ENCODE data around the gene PAGR1. TPM values are rescaled to one million over a fixed set of nuclear protein-coding genes. Genes with fewer than 3 reads are reported as not detected.
A peak's percentile ranks its signal among the peaks of the same experiment; 100 is the strongest.

PAGR1 gene
- total and polyA plus RNA-seq, 2 of the 13 experiments (the other 11 are each of a cell fraction or from before 2014, with no cell fraction given), result 9.8 to 66.4 TPM

DNA sequence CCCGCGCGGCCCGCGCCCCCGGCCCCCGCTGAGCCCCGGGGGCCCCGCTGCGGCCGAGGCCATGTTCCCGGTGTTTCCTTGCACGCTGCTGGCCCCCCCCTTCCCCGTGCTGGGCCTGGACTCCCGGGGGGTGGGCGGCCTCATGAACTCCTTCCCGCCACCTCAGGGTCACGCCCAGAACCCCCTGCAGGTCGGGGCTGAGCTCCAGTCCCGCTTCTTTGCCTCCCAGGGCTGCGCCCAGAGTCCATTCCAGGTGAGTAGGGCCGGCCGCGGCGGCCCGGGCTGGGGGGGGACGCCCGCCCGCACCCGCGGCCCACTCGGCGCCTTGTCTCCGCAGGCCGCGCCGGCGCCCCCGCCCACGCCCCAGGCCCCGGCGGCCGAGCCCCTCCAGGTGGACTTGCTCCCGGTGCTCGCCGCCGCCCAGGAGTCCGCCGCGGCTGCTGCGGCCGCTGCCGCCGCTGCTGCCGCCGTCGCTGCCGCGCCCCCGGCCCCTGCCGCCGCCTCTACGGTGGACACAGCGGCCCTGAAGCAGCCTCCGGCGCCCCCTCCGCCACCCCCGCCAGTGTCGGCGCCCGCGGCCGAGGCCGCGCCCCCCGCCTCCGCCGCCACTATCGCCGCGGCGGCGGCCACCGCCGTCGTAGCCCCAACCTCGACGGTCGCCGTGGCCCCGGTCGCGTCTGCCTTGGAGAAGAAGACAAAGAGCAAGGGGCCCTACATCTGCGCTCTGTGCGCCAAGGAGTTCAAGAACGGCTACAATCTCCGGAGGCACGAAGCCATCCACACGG, 9.1 kb upstream of the PAGR1 start (continued):
- TF ChIP-seq, protein P1, sequence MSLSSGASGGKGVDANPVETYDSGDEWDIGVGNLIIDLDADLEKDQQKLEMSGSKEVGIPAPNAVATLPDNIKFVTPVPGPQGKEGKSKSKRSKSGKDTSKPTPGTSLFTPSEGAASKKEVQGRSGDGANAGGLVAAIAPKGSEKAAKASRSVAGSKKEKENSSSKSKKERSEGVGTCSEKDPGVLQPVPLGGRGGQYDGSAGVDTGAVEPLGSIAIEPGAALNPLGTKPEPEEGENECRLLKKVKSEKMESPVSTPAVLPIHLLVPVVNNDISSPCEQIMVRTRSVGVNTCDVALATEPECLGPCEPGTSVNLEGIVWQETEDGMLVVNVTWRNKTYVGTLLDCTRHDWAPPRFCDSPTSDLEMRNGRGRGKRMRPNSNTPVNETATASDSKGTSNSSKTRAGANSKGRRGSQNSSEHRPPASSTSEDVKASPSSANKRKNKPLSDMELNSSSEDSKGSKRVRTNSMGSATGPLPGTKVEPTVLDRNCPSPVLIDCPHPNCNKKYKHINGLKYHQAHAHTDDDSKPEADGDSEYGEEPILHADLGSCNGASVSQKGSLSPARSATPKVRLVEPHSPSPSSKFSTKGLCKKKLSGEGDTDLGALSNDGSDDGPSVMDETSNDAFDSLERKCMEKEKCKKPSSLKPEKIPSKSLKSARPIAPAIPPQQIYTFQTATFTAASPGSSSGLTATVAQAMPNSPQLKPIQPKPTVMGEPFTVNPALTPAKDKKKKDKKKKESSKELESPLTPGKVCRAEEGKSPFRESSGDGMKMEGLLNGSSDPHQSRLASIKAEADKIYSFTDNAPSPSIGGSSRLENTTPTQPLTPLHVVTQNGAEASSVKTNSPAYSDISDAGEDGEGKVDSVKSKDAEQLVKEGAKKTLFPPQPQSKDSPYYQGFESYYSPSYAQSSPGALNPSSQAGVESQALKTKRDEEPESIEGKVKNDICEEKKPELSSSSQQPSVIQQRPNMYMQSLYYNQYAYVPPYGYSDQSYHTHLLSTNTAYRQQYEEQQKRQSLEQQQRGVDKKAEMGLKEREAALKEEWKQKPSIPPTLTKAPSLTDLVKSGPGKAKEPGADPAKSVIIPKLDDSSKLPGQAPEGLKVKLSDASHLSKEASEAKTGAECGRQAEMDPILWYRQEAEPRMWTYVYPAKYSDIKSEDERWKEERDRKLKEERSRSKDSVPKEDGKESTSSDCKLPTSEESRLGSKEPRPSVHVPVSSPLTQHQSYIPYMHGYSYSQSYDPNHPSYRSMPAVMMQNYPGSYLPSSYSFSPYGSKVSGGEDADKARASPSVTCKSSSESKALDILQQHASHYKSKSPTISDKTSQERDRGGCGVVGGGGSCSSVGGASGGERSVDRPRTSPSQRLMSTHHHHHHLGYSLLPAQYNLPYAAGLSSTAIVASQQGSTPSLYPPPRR (CRISPR knock-in tag; IDR thresholded peaks at IDR 0.05; ENCODE audit: borderline replicate concordance), result no peak
- no peak for TF ChIP-seq SIN3B (IDR thresholded peaks at IDR 0.05; ENCODE audit: low read length)
- TF ChIP-seq, protein P2, sequence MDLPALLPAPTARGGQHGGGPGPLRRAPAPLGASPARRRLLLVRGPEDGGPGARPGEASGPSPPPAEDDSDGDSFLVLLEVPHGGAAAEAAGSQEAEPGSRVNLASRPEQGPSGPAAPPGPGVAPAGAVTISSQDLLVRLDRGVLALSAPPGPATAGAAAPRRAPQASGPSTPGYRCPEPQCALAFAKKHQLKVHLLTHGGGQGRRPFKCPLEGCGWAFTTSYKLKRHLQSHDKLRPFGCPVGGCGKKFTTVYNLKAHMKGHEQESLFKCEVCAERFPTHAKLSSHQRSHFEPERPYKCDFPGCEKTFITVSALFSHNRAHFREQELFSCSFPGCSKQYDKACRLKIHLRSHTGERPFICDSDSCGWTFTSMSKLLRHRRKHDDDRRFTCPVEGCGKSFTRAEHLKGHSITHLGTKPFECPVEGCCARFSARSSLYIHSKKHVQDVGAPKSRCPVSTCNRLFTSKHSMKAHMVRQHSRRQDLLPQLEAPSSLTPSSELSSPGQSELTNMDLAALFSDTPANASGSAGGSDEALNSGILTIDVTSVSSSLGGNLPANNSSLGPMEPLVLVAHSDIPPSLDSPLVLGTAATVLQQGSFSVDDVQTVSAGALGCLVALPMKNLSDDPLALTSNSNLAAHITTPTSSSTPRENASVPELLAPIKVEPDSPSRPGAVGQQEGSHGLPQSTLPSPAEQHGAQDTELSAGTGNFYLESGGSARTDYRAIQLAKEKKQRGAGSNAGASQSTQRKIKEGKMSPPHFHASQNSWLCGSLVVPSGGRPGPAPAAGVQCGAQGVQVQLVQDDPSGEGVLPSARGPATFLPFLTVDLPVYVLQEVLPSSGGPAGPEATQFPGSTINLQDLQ (CRISPR knock-in tag; IDR thresholded peaks at IDR 0.05), result no peak
- TF ChIP-seq, protein P3, sequence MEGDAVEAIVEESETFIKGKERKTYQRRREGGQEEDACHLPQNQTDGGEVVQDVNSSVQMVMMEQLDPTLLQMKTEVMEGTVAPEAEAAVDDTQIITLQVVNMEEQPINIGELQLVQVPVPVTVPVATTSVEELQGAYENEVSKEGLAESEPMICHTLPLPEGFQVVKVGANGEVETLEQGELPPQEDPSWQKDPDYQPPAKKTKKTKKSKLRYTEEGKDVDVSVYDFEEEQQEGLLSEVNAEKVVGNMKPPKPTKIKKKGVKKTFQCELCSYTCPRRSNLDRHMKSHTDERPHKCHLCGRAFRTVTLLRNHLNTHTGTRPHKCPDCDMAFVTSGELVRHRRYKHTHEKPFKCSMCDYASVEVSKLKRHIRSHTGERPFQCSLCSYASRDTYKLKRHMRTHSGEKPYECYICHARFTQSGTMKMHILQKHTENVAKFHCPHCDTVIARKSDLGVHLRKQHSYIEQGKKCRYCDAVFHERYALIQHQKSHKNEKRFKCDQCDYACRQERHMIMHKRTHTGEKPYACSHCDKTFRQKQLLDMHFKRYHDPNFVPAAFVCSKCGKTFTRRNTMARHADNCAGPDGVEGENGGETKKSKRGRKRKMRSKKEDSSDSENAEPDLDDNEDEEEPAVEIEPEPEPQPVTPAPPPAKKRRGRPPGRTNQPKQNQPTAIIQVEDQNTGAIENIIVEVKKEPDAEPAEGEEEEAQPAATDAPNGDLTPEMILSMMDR (CRISPR knock-in tag; IDR thresholded peaks at IDR 0.05), result no peak
- TF ChIP-seq YEATS2 (CRISPR knock-in tag; IDR thresholded peaks at IDR 0.05; ENCODE audit: borderline replicate concordance), result no peak; the same call in 1 of the 2 replicates
- TF ChIP-seq ARNT2 (CRISPR knock-in tag; IDR thresholded peaks at IDR 0.05; ENCODE audit: low read depth), result no peak
- peak; percentile 68; the same call in 1 of the 2 replicates for TF ChIP-seq ZBTB7A (CRISPR knock-in tag; IDR thresholded peaks at IDR 0.05)
- TF ChIP-seq KMT2B (CRISPR knock-in tag; IDR thresholded peaks at IDR 0.05), result no peak
- TF ChIP-seq, protein P4, sequence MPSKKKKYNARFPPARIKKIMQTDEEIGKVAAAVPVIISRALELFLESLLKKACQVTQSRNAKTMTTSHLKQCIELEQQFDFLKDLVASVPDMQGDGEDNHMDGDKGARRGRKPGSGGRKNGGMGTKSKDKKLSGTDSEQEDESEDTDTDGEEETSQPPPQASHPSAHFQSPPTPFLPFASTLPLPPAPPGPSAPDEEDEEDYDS (CRISPR knock-in tag; IDR thresholded peaks at IDR 0.05), result no peak
- TF ChIP-seq, protein P5, sequence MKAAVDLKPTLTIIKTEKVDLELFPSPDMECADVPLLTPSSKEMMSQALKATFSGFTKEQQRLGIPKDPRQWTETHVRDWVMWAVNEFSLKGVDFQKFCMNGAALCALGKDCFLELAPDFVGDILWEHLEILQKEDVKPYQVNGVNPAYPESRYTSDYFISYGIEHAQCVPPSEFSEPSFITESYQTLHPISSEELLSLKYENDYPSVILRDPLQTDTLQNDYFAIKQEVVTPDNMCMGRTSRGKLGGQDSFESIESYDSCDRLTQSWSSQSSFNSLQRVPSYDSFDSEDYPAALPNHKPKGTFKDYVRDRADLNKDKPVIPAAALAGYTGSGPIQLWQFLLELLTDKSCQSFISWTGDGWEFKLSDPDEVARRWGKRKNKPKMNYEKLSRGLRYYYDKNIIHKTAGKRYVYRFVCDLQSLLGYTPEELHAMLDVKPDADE (CRISPR knock-in tag; IDR thresholded peaks at IDR 0.05), result no peak
- no peak for TF ChIP-seq CENPT (CRISPR knock-in tag; IDR thresholded peaks at IDR 0.05; ENCODE audit: low read depth)
- TF ChIP-seq, protein P6, sequence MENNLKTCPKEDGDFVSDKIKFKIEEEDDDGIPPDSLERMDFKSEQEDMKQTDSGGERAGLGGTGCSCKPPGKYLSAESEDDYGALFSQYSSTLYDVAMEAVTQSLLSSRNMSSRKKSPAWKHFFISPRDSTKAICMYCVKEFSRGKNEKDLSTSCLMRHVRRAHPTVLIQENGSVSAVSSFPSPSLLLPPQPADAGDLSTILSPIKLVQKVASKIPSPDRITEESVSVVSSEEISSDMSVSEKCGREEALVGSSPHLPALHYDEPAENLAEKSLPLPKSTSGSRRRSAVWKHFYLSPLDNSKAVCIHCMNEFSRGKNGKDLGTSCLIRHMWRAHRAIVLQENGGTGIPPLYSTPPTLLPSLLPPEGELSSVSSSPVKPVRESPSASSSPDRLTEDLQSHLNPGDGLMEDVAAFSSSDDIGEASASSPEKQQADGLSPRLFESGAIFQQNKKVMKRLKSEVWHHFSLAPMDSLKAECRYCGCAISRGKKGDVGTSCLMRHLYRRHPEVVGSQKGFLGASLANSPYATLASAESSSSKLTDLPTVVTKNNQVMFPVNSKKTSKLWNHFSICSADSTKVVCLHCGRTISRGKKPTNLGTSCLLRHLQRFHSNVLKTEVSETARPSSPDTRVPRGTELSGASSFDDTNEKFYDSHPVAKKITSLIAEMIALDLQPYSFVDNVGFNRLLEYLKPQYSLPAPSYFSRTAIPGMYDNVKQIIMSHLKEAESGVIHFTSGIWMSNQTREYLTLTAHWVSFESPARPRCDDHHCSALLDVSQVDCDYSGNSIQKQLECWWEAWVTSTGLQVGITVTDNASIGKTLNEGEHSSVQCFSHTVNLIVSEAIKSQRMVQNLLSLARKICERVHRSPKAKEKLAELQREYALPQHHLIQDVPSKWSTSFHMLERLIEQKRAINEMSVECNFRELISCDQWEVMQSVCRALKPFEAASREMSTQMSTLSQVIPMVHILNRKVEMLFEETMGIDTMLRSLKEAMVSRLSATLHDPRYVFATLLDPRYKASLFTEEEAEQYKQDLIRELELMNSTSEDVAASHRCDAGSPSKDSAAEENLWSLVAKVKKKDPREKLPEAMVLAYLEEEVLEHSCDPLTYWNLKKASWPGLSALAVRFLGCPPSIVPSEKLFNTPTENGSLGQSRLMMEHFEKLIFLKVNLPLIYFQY (CRISPR knock-in tag; IDR thresholded peaks at IDR 0.05; ENCODE audit: borderline replicate concordance), result no peak
- no peak for TF ChIP-seq MTF1 (CRISPR knock-in tag; IDR thresholded peaks at IDR 0.05)

Data from HepG2 (cell line).